Right renal pelvis (tissue), 4 donors: Measurements from ENCODE around the gene TEX2. TPM values are rescaled to one million over a fixed set of nuclear protein-coding genes. Genes with fewer than 3 reads are reported as not detected.

Source experiments
- DNase-seq, 4 donors: peaks; one replicate each; pipeline ENCODE4 v3.0.0-alpha.2; 2013; ENCODE audit warnings: low read depth in 4 of 4, low spot score in 3 of 4, missing footprints in 1 of 4
- polyA plus RNA-seq, 4 donors: library from polyadenylated mRNA; unstranded; fragments of 120-200 nt; gene quantifications; one replicate each; pipeline ENCODE4 v1.2.1, GENCODE V29; 2013; ENCODE audit not compliant: insufficient read length in 4 of 4

TEX2 gene
- polyA plus RNA-seq, 4 donors: 24.6 to 28.7 (median 27.2) TPM

DNA sequence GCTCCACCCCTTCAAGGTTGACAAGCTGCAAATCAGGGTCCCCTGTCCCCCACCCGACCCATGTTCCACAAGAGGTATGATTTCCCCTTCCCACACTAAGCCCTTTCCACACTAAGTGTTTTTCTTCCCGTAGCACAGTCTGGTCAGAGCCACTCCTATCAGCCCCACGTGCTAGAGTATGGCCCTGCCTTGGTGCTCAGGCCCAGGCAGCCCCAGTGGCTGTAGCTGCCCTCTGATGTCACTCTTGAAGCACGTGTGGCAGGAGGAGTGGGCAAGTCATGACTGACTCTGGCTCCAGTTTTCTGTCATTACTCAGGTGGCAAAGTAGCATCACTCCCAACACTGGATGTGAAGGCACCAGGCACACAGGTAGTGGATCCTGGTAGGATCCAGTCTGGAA, 97.7 kb downstream of the TEX2 start:
- no peak for DNase-seq

- no peak for DNase-seq
Measured at GRCh38 chr17:64164596-64165285, 98.3 kb downstream of the TEX2 start.

- DNase-seq: no peak
Measured at GRCh38 chr17:64163468-64163867, 99.6 kb downstream of the TEX2 start.

DNA sequence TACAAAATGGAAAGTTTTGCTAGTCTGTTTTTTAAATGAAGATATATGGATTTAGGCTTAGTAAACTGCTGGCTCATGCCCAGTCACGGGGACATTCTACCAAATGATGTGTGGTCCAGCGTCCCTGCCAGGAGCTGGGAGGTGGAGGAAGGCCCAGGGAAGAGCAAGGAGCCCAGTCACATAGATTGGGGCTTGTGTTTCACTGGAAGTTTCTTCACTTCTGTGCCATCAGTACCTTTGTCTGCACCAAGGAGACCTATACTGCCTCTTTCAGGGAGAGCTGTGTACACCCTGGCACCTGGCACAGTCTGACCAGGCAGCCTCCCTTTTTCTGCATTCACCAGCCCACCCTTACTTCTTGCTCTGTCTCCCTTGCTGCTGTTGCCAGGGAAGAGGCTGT, 100.5 kb downstream of the TEX2 start:
- DNase-seq: no peak

DNA sequence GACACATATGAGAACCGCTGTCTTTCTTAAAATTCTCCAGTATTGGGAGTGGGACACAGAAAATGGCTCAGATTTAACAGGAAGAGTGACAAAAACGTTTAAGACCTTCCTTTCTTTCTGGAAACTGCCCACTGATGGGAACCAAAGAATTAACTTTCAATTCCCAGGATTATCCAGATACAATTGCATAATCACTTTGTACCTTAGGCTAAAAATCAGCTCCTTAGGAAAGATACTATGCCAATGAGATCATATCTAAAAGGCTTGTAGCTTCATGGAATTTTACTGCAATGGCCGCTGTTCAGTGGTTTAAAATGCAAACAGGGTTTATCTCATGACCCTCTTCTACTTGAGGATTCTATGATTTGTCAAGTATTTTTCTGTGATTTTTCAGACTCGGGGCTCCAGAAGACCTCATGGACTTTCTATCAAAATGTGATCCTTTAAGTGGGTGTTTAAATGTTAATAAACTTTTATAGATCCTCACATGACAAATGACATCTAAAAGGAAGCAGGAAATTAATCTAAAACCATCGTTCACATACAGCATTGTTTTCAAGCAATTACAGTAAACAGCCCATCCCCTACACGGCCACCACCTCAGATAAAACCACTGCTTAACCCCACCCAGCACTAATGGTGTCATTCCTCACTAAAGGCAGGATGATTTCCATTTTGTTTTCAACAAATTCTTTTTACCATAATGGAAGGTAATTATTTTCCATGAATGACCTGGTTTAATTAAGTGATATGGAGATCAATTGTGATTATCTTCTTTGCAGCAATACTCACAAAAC, 101.5 kb downstream of the TEX2 start:
- no peak for DNase-seq

- no peak for DNase-seq
Measured at GRCh38 chr17:64160378-64160777, 102.7 kb downstream of the TEX2 start.

- no peak for DNase-seq
Measured at GRCh38 chr17:64158831-64159590, 104.0 kb downstream of the TEX2 start.

DNA sequence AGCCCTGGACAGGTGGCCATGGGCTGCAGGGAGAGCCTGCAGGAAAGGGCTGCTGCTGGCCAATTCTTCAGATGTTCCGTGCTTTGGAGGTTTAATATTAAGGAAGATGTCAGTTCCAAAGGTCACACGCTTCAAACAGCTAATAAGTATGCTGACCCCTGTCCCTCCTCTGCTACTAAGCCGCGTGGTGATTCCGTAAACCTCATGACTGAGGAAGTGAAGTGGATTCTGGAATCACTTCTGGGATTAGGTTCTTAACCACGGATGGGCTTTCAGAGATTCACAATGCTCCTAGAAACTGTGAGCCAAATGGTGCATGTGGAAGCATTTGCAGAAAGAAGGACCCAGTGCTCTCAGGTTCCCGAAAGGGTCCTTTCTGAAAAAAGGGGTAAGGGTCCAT, 104.7 kb downstream of the TEX2 start:
- no peak for DNase-seq

DNA sequence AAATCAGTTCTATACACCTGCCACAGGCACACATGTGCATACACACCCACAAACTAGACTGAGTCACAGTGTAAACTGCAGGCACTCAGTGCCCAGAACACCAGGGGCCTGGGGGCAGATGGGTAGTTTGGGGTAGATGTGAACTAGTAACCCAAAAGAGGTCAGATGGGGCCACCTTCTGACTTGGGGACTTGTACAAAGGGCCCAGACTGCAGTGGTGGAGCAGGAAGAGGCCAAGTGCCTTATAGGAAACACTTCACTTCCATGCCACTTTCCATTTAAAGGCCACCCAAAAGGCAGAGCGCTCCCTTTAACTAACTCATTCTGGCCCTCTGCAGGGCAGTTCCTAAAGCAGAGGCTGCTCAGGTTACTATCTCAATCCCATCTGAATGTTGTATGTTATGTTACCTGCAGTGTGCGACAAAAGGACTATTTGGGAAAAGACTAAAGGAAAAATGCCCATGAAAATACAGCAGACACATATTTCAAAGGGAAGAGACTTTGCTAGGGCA, 105.3 kb downstream of the TEX2 start:
- DNase-seq: no peak

DNA sequence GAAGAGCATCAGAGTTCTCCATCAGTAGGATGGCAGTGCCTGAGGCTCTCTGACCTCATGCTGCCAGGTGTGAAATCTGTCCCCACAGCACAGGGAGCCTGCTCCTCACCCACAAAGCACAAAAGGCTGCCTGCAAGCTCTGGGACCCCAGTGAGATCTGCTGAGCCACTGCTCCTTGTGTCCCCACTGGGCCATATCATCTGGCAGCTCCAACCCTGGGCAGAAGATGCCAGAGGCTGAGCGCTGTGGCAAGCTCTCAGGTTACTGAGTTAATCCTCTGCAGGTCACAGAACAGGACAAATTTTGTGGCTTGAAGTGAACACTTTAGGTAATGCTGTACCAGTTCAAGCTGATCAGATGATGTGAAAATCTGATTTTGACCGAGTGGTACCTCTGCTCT, 106.4 kb downstream of the TEX2 start:
- DNase-seq: no peak

DNA sequence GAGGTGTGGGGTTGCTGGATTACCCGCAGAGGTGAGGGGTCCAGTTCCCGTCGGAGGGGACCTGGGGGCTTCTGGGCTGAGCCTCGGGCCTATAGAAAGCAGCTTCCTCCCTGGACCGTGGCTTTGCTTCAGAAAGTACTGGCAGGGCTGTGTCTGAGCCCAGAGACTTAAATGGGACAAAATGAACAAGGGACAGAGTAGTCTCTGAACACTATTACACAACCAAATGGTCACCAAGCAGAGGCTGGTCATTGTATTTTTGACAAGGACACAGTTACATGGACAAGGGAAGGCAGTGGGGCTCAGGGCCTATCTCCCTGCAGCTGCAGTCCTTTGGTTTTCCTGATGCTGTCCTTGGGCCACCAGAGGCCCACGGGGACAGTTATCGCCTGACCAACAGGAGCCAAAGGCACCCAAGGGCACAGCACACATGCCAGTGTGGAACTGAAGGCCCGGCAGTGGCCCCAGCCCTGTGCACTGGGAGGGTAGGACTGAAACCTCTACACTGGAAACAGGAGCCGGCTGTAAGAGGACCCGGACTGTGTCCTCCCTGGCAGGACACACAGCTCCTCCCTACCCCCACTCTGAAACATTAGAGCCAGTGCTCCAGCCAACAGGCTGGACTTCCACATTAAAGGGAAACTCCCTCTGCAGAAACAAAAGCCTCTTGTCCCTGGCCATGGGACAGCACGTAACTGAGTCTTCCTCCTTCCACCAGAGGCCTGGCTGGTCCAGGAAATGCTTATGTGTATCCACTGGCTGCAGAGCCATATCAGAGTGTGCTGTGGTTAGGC, 107.1 kb downstream of the TEX2 start:
- DNase-seq: no peak

- DNase-seq: no peak
Measured at GRCh38 chr17:64155129-64155528, 107.9 kb downstream of the TEX2 start.

DNA sequence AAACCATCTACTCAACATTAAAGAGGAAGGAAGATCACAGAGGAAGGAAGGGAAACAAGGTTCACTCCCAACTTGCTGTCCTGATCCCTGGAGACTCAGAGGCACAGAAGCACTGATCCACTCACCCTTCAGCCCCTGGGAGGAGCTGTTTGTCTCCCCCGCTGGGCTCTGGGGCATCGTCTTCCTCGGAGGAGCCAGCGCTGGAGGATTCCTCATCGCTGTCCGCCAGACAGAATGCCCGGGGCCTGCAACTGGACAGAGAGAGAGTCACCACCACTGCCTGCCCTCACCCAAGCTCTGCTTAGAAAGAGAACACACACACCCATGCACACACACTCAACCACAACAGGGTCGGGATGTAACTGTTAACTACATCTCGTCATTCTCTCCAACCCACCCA, 108.3 kb downstream of the TEX2 start:
- no peak for DNase-seq

- no peak for DNase-seq
Measured at GRCh38 chr17:64154313-64154695, 108.8 kb downstream of the TEX2 start.

- DNase-seq: no peak
Measured at GRCh38 chr17:64153565-64154312, 109.3 kb downstream of the TEX2 start.

DNA sequence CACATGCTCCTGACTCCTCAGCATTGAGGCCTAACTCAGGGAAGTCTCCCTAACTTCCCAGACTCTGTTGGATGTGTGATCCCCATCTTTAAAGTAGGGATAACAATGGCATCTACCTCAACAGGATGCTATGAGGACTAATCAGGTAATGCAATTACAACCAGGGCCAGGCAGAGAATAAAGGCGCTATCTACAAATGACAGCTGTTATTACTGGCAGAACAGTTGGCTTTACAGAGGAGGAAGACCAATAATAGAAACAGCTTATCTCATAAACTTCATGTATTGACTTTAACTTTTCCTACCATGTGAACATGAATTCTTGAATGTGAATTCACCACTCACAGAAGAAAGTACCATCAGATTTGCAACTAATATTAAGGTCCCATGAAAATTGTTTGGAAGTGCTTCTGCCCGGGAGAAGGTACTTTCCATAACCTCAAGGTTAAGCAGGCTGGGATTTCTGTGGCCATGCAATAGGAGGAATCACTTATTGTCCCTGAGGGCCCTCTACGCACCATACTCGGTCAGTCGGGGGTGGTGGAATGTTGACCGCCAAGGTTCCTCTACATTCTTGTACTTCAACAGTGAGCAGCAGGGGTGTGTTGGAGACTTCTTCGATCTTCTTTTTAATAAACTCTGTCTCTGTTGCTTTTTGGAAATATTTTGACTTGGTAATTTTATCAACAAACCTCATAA, 110.5 kb downstream of the TEX2 start:
- DNase-seq: no peak

GRCh38 chr17:64151016-64151368, 112.1 kb downstream of the TEX2 start:
- DNase-seq: no peak

GRCh38 chr17:64150237-64151015, 112.6 kb downstream of the TEX2 start:
- DNase-seq: no peak

GRCh38 chr17:64149196-64149595, 113.9 kb downstream of the TEX2 start:
- no peak for DNase-seq
